Neuron (in vitro differentiated cells): ENCODE data around the gene GORASP1.

ENCODE experiments used
- H2AFZ ChIP-seq: one replicate; pipeline ENCODE4 v1.6.1; 2013; ENCODE audit warnings: low read depth, mild to moderate bottlenecking, inconsistent platforms, low read length, moderate library complexity
- H3K27me3 ChIP-seq: one replicate; pipeline ENCODE4 v1.6.1; 2013; ENCODE audit warnings: low read length; ENCODE audit not compliant: insufficient read depth
- H3K36me3 ChIP-seq: one replicate; pipeline ENCODE4 v1.6.1; 2013; ENCODE audit warnings: low read length; ENCODE audit not compliant: insufficient read depth
- H3K4me1 ChIP-seq: one replicate; pipeline ENCODE4 v1.6.1; 2013; ENCODE audit warnings: low read length; ENCODE audit not compliant: insufficient read depth
- H3K4me3 ChIP-seq: 2 replicates; pipeline ENCODE4 v1.5.1; 2013; ENCODE audit warnings: mild to moderate bottlenecking, low read length, moderate library complexity
- H3K9me3 ChIP-seq: one replicate; pipeline ENCODE4 v1.6.1; 2013; ENCODE audit warnings: low read length

Gene GORASP1

DNA sequence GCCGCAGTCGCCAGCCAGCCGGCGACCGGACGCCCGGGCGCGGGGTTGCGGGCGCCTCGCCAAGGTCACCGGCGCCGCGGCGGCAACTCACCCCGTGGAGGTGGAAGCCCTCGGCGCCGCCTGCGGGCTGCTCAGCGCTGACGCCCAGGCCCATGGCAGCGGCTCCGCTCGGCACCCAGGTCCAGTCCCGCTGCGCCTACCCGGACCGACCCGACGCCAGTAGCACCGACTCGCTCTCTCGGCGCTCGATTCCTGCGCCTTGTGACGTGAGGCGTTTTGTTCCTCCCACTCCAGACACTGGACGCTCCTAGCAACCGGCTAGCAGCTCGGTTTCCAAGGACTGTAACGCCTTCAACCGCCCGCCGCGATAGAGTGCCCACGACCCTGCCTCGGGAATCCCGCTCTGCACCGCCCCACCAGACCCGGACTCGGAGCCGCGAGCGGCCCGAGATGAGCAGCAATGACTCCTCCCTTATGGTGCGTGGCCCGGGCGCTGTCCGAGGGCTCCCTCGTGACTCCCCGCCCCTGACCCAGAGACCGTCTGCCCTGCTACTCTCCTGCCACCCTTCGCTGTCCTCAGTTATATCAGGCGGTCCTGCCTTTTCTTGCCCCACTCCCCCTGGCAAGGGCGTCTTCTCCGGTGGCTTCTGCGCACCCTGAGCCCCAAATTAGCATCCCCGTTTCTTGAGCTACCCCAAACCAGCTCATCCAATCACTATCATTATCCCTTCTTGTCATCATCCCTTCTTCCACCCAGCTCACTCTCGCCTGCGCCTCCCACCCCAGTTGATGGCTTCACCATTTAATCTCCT, at the start of gene GORASP1, which contains the start of gene TTC21A:
GORASP1 (minus strand) TSS at position 240 of the 812 bp plus-strand sequence; CDS start at position 154, 86 bp downstream.
TTC21A (plus strand) TSS at position 293 of the 812 bp plus-strand sequence; CDS start at position 451, 158 bp downstream.
- H3K4me3 ChIP-seq = peak within 1 kb of the TSS; percentile 75

GRCh38 chr3:39156421-39156820, 49.0 kb upstream of the GORASP1 start:
- Histone ChIP-seq H3K27me3 (peaks cover 12% of the 10 kb centered on the region), H2AFZ (no peak overlapping the region), H3K36me3 (no peaks in the 10 kb centered on the region), H3K4me1 (peaks cover 16% of the 10 kb centered on the region), H3K9me3 (no peaks in the 10 kb centered on the region), H3K4me3 (no peak overlapping the region)

More for the DNA sequence above, at the start of gene GORASP1, which contains the start of gene TTC21A:
- peak within 1 kb of the TSS; percentile 87 for H2AFZ ChIP-seq
- no peaks in the 10 kb centered on the region for H3K9me3 ChIP-seq
- H3K36me3 ChIP-seq = no peaks in the 10 kb centered on the region
- peaks cover 14% of the 10 kb centered on the region for H3K4me1 ChIP-seq
- H3K27me3 ChIP-seq = no peaks in the 10 kb centered on the region

- Histone ChIP-seq H2AFZ (no peak overlapping the region), H3K4me3 (no peak overlapping the region), H3K36me3 (no peaks in the 10 kb centered on the region), H3K27me3 (peaks cover 12% of the 10 kb centered on the region), H3K4me1 (peaks cover 33% of the 10 kb centered on the region), H3K9me3 (no peaks in the 10 kb centered on the region)
These were observed 47.0 kb upstream of the GORASP1 start for GRCh38 chr3:39154280-39155021.

- Histone ChIP-seq H3K36me3 (no peaks in the 10 kb centered on the region), H3K4me3 (peak overlapping the region; percentile 64), H2AFZ (no peak overlapping the region), H3K4me1 (peaks cover 33% of the 10 kb centered on the region), H3K27me3 (peaks cover 8% of the 10 kb centered on the region), H3K9me3 (no peaks in the 10 kb centered on the region)
These were observed 46.5 kb upstream of the GORASP1 start for GRCh38 chr3:39153977-39154279.

DNA sequence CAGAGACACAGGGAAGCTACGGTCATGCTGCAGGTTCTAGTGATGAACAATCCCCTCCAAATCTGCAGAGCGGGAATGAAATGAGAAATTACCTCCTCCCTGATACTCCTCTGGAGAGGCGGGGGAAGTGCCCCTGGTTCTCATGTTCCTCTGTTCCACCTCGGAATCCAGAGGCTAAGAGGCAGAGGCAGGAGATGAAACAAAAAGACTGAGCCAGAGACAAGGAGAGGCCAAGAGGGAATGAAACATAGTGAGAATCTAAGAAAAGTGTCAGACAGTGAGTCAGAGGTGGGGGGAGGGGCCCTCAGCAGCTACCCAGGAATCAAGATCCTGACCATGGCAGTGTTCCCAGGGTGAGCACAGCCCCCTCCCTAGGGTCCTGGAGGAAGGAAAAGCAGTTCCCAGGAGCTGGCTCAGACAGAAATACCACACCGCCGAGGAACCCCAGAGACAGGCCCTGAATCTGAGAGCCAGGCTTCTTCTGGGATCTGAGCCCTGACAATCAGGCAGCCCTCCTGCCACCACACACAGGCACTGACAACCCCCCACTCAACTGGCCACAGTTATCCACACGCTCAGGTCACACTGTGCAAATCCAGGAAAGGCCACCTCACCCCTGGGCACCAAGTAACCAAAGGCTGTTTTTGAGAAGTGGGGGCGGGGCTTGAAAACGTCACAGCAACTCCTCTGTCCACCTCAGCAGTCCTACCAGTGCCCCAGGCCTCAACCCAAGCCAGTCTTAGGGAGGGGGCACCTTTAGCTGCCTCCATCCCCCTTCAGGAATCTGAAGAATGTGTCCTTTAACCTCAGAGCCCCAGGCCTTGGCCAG, 43.6 kb upstream of the GORASP1 start:
- H3K27me3 ChIP-seq = peaks cover 4% of the 10 kb centered on the region
- H3K9me3 ChIP-seq = no peaks in the 10 kb centered on the region
- H3K36me3 ChIP-seq = no peaks in the 10 kb centered on the region
- peaks cover 54% of the 10 kb centered on the region for H3K4me1 ChIP-seq
- H3K4me3 ChIP-seq = peak overlapping the region; percentile 23
- H2AFZ ChIP-seq = peak overlapping the region; percentile 27

GRCh38 chr3:39150148-39150802, 42.8 kb upstream of the GORASP1 start:
- H3K9me3 ChIP-seq = no peaks in the 10 kb centered on the region
- H3K4me3 ChIP-seq = peak overlapping the region; percentile 10
- no peak overlapping the region for H2AFZ ChIP-seq
- no peaks in the 10 kb centered on the region for H3K36me3 ChIP-seq
- peaks cover 55% of the 10 kb centered on the region for H3K4me1 ChIP-seq
- peaks cover 4% of the 10 kb centered on the region for H3K27me3 ChIP-seq

DNA sequence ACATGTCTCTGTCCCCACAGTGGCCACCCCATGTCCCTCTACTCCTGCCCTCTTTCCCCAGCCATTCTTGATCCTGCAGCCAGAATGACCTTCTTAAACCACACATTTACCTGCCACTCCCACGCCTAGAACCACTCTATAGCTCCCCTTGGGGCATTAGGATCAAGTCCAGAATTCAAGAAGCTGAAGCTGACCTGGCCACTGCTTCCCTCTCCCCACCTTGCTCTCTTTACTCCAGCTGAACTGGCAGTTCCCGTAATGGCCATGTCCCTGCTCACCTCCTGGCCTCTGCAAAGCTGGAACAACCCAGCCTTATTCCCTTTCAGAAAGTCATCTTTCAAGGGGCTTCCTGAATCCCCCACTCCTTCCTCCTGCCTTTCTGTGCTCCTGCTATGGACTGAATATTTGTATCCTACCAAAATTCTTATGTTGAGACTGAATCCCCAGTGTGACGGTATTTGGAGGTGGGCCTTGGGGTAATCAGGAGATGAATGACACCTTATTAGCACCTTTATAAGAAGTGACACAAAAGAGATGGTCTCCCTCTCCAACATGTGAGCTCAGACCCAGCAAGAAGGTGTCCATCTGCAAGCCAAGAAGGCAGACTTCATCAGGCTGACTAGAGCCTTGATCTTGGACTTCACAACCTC, 42.2 kb upstream of the GORASP1 start:
- Histone ChIP-seq H3K36me3 (no peaks in the 10 kb centered on the region), H2AFZ (no peak overlapping the region), H3K4me1 (peaks cover 55% of the 10 kb centered on the region), H3K27me3 (peaks cover 4% of the 10 kb centered on the region), H3K4me3 (no peak overlapping the region), H3K9me3 (no peaks in the 10 kb centered on the region)

DNA sequence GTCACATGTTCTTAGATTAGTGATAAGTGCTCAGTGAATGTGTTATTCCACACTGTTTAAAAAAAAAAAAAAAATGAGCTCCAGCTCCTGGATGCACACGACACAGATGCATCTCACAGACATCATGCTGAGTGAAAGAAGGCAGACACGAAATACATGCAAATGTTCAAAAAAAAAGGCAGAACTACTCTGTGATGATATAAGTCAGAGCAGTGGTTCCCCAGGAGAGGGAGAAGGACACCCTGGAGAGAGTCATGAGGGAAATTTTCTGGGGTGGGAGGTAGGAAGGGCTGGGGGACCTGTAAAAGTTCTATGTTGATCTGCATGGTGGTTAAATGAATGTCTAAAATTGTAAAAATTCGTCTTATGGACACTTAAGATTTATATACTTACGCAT, 41.6 kb upstream of the GORASP1 start:
- peaks cover 51% of the 10 kb centered on the region for H3K4me1 ChIP-seq
- no peaks in the 10 kb centered on the region for H3K9me3 ChIP-seq
- H3K4me3 ChIP-seq = no peak overlapping the region
- no peak overlapping the region for H2AFZ ChIP-seq
- H3K27me3 ChIP-seq = peaks cover 4% of the 10 kb centered on the region
- H3K36me3 ChIP-seq = no peaks in the 10 kb centered on the region

- Histone ChIP-seq H3K4me1 (peaks cover 51% of the 10 kb centered on the region), H2AFZ (no peak overlapping the region), H3K9me3 (no peaks in the 10 kb centered on the region), H3K27me3 (peaks cover 4% of the 10 kb centered on the region), H3K4me3 (no peak overlapping the region), H3K36me3 (no peaks in the 10 kb centered on the region)
These were observed 41.1 kb upstream of the GORASP1 start for GRCh38 chr3:39148435-39149058.

DNA sequence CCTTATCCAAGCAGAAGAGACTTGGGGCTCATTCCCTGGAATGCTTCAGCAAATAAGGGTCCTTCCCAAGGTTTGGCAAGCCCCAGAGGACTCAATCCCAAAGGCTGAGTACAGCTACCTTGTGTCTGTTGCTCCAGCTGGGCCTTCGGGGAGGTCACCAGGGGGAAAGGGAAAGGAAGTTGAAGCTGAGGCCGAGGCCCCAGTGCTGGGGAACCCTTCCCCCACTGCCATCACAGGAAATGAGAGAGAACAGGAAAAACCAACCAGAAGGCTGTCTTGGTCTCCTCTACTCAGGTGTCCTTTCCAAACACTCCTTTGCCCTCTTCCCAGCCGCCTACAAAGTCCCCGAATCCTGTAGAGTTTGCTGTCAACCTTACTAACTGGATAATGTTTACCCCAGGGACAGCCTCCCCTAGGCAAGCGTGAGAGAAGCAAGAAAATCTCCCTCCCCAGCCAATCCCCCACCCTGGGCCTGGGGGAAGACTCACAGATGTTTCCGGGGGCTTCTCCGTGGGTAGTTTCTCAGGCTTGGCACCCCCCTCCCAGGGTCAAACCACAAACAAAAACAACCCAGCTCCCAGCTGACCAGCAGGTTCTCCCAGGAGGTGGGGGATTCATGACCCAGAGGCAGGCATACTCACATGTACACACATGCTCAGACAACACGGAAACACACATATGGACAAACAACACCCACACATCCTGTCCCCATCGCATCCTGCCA, 40.4 kb upstream of the GORASP1 start:
- Histone ChIP-seq H3K4me1 (peaks cover 51% of the 10 kb centered on the region), H3K36me3 (peaks cover 3% of the 10 kb centered on the region), H3K27me3 (peaks cover 4% of the 10 kb centered on the region), H2AFZ (no peak overlapping the region), H3K4me3 (no peak overlapping the region), H3K9me3 (no peaks in the 10 kb centered on the region)
